RPMI7951 (cell line): ENCODE measurements around the gene PPARA. TPM values are rescaled to one million over a fixed set of nuclear protein-coding genes. Genes with fewer than 3 reads are reported as not detected.
"Not testable (repeated sequence)": the region's sequence is repeated elsewhere in the genome, so short reads cannot be mapped to it uniquely, and the experiment has no call there.

ENCODE experiments used
- DNase-seq: peaks from one replicate; pipeline ENCODE4 v3.0.0-alpha.2; 2012; ENCODE audit warnings: low read depth
- total RNA-seq: library from RNA; depleted of rRNA; stranded (reverse); fragments of >200 nt; shearing (Covaris generic); gene quantifications from 2 replicates; pipeline ENCODE4 v1.2.3, GENCODE V29; 2014

PPARA gene
- total RNA-seq, 1 experiment from 2014 or later = 16.7 TPM

DNA sequence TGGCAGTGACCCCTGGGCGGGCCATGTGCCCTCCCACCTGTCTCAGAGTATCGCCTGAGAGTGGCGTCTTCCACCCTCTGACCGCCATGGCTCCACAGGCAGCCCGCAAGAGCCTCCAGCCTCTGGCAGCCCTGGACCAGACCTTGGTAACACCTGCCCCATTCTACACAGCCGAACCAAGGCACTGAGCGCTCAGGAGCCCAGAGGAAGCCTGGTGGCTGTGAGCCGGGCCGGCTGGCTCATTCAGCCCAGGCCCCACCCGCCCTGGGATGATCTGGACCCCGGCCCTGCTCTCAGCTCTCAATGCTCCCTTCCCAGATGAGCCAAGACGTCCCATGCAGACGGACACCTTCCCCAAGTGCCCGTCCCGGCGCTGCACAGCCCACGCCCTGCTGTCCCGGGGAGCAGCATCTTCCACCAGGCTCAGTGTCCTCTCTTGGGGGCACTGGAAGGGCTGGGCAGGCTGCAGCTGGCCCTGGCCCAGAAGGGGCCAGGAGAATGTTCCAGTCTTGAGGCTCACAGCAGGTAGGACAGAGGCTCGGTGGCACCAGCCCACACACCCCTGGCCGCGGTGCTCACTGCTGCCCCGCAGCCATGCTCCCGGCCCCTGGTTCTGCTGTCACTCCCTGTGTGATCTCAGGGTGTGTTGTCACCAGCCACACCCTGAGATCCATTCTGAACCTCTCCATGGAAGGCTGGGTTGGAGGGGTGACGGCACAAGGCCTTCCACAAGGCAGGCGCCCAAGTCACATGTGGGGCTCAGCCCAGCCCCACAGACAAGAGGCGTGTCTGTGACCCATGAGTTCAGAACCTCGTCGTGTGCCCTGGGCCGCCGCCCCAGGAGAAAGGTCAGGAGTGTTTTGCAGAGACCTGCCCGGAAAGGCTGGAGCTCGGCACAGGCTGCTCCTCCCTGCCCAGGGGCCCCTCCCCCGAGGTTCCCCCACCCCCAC is 24.2 kb upstream of the PPARA start:
- DNase-seq = no peak

DNA sequence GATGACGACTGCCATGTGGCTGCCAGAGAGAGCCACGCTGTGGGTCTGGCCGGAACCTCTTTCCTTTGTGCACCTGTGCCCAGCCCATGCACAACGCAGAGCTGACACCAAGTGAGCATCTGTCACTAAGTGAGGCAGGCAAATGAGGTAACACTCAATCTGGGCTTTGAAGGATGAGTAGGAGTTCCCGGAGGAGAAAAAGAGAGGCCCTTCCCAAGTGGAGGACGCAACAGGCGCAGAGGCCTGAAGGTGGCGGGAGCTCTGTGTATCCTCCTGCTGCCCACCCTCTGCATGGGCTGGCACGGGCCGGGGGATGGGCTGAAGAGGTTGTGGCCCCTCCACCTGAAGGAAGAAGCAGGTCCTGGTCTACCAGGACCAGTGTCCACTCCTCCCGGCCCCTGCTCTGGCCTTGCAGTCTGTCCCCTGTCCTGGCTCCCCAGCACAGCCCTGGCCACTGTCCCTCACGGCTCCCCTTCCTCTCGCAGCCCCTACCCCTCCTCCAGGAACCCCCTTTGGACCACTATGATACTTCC is 23.4 kb upstream of the PPARA start:
- no peak for DNase-seq

DNA sequence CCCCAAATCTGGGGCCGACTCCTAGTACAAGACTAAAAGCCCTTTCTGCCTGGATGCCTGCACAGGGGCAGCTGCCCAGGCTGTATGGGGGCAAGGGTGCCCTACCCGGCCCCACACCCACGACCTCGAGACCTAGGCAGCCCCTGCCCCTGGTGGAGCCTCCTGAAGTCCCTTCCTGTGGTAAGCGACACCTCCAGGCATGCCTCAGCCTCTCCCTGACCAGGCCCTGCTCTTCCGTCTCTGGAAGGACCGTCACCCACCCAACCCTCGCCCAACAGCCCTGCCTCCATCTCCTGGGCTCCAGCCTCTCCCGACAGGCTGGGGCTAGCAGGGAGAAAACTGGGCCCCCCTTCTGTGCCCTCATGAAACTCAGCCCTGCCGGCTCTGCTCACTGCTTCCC is 22.8 kb upstream of the PPARA start:
- DNase-seq = no peak

DNA sequence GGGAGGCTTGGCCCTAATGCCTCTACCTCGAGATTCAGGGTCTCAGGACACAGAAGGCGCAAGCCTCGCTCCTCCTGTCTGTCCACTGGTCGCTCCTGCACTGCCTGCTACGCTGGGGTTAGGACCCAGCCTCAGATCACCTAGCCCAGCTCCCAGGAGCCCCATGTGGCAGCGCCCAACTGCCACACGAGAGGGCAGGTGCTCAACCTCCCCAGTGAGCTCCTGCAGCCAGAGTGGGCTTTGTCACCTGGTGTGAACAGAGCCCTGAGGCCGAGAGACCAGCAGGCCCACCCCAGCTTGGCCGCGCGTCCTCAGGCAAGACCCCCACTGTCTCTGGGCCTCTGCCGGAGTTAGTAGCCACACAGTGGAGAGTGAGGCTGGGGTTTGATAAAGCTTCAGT is 21.7 kb upstream of the PPARA start:
- DNase-seq = no peak

DNA sequence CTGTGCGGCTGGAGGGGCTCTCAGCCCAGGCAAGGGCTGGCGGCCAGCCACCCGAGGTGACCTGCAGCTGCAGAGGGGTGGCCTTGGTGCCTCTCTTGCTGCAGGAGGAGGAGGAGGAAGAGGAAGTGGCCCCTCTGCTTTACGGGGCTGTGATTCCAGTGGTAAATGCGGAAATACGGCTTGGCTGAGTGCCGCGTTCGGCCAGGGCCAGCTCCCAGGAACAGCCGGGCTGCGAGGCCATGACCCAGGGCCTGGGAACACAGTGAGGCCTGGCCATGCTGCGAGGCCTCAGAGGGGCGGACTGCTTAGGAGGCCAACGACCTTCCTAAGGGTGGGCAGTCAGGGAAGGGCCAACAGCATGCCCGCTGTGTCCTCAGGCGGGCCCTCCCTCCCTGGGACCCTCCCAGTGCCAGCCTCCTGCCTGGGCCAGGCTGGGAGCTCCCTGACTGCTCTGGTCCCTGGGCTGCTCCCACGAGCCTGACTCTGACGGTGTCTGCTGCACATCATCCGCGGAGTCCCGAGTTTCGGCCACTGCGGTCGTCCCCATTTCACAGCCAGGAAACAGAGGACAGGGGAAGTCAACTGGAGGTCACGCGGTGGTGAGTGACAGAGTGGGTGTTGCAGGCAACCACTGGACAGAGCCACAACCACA is 20.8 kb upstream of the PPARA start:
- no peak for DNase-seq

DNA sequence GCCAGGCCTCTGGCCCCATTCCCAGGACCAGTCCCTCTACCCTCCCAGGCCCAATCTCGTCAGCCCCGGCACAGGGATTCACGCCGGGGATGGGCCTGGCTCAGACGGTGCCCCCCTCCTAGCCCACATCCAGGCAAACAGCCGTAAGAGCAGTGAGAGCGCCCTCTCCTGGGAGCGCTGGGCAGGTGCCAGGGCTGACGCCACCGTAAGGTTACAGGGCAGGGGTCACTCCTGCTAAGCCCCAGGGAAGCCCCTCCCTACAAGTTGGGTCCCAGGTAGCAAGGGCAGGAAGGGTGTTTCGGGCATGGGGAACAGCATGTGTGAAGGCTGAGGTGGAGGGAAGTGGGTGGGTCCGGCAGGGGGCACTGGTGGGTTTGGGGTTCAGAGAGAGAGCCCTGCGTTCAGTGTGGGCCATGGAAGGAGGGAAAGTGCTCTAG is 19.2 kb upstream of the PPARA start:
- no peak for DNase-seq

DNA sequence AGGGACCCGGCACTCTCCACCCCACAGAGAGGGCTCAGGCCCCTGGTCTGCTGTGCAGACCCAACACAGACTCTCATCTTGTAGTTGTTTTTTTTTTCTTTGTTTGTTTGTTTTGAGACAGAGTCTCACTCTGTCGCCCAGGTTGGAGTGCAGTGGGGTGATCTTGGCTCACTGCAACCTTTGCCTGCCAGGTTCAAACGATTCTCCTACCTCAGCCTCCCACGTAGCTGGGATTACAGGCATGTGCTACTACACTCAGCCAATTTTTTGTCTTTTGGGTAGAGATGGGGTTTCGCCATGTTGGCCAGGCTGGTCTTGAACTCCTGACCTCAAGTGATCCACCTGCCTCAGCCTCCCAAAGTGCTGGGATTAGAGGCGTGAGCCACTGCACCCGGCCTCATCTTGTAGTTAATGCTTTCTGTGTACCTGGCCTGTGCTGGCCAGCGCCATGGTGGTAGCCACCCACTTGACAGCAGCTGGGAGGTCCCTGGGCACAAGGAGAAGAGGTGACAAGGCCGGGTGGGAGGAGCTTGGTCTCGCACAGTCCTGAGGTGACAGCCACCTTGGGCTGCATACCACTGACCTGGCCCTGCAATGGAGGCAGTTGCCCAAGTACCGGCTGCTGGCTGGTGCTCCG is 18.0 kb upstream of the PPARA start:
- not testable (repeated sequence) for DNase-seq

DNA sequence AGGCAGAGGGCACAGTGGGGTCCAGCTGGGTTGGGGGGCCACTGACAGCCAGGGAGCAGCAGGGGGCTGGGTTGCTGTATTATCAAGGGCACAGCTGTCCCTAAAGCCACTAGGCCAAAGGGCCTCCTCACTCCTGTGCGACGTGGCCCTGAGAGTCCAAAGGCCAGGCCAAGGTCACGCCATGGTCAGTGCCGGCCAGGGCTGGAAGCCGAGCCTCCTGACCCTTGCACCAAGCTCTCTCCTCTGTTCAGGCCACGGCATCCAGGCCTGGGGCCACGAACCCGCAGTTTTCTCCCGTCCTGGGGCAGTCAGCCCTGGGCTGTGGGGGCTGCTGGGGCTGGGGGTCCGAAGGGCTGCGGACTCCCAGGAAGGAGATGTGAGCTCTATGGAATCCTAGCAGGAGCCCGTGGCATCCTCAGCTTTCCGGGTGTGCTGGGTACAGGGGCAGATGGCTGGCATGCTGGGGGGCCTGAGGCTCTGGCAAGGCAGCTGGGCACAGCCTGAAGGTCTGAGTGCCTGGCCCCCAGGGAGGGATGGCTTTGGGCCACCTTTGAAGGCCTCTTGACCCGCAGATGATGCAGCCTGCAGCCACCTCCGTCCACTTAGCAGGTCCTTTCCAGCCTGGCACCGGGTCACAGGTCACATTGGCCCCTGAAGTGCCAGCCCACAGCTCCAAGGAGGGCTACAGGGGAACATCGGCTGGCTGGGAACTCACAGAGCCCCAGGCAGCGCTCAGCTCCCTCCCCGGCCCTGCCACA is 17.3 kb upstream of the PPARA start:
- DNase-seq = no peak

DNA sequence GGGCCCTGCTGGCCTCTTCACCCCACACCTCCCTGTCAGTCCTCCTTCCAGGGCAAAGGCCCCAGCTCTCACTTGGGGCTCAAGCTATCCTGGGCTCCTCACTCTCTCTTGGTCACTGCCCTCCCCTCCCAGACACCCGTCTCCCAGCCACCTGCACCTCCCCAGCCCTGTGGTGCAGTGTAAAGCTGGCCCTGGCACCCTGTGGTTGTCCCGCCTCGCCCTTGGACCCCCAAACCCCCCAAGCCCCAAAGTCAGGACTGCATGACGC is 16.8 kb upstream of the PPARA start:
- DNase-seq = no peak

DNA sequence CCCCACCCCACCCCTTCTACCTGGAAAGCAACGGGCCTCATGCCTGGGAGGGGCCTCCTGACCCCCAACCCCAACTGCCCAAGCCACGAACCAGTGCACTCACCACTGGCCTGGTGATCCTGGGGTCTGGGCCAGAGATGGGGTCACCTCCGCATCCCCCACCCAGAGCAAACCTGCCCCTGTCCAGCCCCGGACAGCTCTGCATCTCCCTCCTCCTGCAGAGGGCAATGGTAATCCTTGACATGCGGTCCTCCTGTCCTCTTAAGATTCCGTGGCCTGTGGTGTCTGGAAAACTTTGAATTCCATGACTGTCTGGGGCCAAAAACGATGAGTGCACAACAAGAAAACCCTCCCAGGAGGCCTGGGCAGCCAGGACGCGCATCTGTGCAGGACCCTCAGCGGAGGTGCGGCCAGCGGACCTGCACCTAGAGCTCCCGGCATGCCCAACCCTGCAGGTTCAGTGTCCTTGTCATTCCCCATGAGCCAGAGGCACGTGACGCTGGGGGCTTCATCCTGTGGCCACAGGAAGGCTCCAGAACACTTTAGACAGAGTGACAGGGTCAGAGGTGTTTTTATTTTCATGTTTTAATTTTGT is 16.1 kb upstream of the PPARA start:
- no peak for DNase-seq

DNA sequence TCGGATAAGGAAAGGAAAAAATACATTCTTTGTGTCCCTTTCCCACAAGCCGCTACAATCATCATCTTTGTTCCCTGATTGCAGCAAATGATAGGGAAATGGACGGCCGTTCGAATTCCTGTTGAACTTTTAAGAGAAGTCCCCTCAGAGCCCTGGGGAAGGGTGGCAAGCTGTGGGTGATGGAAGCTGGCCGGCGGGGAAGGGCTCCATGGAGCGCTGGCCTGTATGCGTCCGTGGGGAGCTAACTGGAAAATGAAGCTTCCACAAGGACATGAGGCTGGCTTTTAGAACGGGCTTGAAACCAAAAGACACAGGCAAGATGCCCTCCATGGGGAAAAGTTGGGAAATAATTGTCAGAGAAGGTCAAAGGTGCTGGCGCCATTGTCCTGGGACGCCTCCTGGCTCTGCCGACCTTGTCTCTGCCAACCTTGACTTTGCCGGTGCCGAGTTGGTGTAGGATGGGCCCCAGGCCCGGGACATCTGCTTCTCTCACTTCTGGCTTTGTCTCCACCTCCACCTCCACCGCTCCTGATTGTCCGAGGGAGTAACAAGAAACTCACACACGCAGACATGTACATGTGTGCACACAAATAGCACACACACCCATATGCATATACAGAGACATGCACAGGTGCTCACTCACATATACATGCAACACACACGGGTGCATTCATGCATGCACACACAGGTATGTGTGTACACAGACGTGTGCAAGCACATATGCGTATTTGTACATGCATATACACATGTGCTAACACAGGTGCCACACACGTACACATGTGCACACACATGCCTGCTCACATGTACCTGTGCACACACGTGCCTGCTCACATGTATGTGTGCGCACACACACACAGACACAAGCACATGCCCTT is 14.5 kb upstream of the PPARA start:
- no peak for DNase-seq

DNA sequence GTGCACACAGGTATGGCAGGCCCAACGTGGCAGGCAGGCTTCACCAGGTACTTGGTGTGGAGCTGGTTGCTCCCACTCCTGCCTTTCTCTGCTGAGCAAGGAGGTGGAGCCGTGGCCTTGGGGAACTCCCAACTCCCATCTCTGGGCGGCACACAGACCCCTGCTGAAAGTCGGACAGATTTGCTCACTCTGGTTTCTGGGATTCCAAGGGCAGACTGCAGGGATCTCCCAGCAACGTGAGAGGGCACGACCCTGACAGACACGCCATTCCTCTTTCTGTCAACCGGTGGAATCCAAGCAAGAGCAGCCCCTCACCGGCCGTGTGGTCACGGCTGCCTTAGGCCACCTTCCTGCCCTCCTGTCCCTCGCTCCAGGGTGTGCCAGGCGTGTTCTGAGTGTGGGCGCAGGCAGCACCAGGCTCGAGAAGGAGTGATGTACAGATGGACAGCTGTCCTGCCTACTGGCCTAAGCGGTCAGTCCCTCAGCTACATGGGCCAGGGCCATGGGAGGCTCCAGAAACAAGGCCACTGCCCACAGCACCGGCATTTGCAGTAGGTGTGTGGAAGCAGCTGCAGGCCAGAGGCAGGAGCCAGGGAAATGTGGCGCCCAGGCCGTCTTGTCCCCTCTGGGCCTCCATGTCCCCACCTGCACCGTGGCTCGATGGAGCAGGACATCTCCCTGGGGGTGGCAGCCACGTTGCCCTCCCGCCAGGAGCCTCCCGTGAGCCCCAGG is 13.7 kb upstream of the PPARA start:
- no peak for DNase-seq

DNA sequence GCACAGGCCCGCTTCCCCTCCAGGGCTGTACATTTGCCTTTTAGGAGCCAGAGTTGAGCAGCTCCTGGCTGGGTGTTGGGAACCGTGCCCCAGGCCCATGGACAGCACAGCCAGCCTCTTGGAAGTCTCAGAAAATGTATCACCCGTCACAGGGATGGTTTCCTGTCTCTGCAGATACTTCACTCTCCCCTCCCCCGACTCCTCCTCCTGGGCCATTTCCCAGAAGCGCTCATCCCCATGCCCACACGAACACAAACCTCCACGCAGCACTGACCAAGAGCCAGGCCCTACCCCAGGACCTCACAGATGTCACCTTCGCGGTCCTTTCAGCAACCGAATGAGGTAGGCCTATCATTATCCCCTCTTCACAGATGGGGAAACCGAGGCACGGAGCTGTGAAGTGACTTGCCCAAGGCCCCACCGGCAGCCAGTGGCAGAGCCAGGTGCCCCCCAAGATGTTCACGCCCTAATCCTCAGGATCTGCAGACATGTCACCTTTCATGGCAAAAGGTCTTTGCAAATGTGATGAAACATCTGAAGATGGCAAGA is 13.0 kb upstream of the PPARA start:
- no peak for DNase-seq

DNA sequence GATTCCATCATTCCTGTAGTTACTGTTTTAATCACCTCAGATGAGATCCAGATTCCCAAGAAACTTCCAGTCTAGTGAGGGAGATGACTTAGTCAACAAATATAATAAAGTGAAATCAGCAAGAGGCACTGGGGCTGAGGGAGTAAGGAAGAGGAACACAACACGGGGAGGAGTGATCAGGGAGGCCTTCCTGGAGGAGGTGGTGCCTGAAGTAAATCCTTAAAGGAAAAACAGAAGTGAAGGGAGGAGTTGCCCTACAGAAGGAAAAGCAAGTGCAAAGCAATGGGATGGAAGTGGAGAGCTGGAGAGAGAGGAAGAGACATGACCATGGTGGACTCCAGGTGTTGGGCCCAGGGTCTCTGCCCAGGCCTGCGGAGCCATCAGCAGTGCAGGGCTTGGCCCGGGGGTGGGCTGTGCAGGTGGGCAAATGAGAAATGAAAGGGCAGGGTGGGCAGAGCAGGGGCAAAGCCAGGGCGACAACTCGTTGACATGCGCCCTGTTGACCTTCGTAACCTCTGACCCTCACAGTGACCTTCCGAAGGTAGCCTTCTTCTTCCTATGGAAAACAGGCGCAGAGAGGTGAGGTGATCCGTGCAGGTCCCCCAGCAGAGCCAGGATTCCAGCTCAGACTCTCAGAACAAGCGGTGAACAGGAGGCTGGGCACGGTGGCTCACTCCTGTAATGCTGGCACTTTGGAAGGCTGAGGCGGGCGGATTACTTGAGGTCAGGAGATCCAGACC is 12.1 kb upstream of the PPARA start:
- DNase-seq = no peak

DNA sequence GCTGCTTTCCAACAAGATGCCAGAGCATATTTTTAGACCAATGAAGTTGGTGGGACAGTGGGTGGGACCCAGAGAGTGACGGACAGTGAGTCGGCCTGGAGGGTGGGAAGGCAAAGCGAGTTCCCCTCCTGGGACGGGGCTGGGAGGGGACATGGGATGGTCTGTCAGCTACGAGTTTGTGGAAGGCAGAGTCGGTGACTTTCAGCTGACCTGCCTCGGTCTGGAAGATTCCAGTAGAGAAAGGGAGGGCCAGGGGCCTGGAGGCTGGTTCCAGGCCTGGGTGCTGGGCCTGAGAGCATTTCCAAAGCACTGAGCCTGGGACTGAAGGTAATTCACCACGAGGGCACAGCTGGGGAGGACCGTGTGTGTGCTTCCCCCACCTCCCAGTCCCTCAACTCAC is 10.9 kb upstream of the PPARA start:
- DNase-seq = not testable (repeated sequence)

DNA sequence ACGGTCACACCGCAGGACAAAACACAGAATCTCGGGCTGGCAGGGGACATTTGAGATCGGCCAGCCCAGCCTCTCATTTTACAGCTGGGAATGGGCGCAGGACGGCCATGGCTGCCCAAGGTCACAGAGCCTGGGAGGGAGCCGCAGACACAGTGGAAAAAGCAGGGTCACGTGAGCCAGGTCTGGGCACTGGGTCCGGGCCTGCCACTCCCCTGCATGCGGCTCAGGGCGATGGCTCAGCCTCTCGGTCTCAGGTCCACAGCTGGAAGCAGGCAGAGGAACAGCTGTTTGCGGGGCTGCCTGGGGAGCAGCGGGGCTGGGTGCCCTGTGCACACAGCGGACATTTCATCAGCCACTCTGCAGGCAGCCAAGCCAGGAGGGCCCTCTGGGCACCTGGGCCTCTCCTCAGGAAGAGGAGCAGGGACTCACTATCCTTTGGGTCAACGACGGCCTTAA is 10.4 kb upstream of the PPARA start:
- no peak for DNase-seq

DNA sequence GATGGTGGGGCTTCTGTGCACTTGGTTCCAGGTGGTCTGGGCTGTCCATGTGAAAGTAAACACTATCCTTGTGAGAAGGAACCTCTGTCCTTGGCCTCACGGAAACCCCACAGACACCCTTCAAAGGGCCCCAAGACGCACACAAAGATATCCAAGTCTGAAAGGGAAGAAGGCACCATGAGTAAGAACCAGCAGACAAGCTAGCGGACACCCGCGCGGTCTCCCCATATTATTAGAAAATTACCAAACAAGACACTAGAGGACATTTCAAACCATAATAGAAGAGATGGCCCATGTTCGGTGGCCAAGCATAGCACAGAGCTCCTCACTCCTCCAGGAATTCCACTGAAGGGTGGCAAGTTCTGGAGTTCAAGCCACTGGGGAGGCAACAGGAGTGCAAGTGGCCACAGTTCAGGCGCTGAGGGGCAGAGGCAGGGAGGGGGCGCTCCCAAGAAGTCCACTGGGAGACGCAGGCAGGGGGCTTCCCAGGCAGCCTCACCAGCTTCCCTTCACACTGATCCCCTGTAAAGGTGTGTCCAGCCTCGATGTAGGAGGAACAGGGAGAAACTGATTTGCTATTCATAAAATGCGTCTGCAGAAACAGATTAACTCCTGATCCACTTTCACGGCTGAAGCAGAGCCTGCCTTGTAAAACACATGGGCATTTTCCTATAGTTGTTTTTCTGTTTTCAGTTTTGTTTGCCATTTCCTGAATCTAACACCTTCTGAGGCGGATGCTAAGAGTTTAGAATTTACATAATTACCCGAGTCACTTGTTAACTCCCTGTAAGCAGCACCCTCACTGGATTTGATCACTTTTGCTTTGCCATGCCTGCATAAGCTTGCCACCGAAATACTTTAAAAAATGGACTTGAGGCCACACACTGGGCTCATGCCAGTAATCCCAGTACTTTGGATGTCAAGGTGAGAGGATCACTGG is 9.1 kb upstream of the PPARA start:
- DNase-seq = no peak
